ENCODE data around the gene APC2.

DNA sequence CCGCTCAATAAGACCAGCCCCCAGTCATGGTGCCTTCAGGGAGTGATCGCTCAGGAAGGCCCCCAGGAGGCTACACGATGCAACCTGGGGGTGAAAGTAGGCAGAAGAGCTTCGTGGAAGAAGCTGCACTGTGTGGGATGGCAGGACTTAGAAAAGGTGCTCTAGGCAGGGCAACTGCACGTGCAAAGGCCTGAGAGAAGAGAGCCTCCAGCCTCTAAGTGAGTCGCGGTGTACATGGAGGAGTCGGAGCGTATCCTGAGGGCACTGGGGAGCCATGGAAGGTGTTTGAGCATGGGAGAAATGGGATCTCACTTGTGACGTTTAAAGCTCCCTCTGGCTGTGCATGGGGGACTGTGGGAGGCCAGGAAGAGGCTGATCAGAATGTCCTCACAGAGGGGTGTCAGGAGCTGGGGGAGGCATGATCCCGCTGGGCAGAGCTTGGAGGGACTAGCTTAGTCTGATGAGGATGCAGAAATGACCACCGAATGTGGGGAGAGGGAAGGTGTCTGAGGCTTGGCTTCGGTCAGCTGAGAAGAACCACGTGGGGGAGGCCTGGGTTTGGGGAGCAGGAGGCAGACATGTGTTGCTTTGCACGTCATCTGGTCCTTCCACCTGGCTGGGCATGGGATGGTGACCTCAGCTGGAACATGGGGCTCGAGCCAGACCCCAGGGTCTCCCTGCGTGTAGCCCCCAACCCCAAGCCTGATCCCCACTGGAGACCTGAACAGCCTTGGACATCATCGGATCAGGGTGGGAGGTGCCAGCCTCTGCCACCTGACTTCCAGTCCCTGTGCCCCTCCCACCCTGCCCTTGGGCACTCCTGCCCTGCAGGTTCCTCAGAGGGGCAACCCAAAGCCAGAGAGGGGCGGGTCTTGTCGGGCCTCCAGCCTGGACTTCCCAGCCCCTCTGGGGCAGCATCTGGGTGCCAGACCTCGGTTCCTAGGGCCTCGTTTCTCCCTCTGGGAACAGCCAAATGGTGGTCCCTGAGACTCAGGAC lies 1.1 kb downstream of the APC2 start:
- TF ChIP-seq POLR2A (IDR thresholded peaks at IDR 0.05) (no peak), CTCF (IDR thresholded peaks at IDR 0.05) (no peak)
